GM12878 (cell line): ENCODE measurements around the gene RELL2. TPM values are rescaled to one million over a fixed set of nuclear protein-coding genes. Genes with fewer than 3 reads are reported as not detected.

Experiments
- ATAC-seq: fragments of 200-7000 bp; cut with Tn5 transposase; 3 replicates; pipeline ENCODE4 v1.9.1; 2020; ENCODE audit warnings: mild to moderate bottlenecking, moderate library complexity
- BruUV-seq: library from RNA; stranded (reverse); fragments of 400-500 nt; replicated peaks from 2 replicates; lab custom pipeline; 2021; lab: Mats Ljungman, UMichigan
- CTCF ChIA-PET: fragments of 300-600 bp; sonication (Branson Sonifier 250); formaldehyde crosslinking; extraction: SDS; loops from one replicate; lab custom pipeline; 2021; ENCODE audit warnings: inconsistent platforms; lab: Yijun Ruan, JAX
- POLR2A ChIA-PET: fragments of 350-600 bp; formaldehyde crosslinking; extraction: SDS; loops from one replicate; lab custom pipeline; 2021; ENCODE audit warnings: inconsistent platforms; lab: Charles Lee
- RAD21 ChIA-PET: fragments of 300-600 bp; sonication (Branson Sonifier 250); formaldehyde crosslinking; loops from one replicate; lab custom pipeline; 2023; ENCODE audit warnings: antibody characterized with exemption; ENCODE audit not compliant: unreplicated experiment; lab: Charles Lee
- SMC1A ChIA-PET: fragments of 300-600 bp; sonication (Branson Sonifier 250); formaldehyde crosslinking; loops from one replicate; lab custom pipeline; 2023; ENCODE audit not compliant: unreplicated experiment, uncharacterized antibody; lab: Charles Lee
- DNase-seq: peaks from one replicate; pipeline ENCODE4 v3.0.0-alpha.2; 2011; ENCODE audit warnings: low read depth, low spot score
- FAIRE-seq: peaks from 3 replicates; lab custom pipeline; 2011; peaks lifted over from hg19 to GRCh38; lab: Jason Lieb, UNC
- H2AFZ ChIP-seq: 2 replicates; pipeline ENCODE4 v1.6.0; 2011; ENCODE audit warnings: low read depth, low read length, control low read depth; ENCODE audit not compliant: control insufficient read depth
- H3K27ac ChIP-seq: 2 replicates; pipeline ENCODE4 v1.5.1; 2011; ENCODE audit warnings: control low read depth; ENCODE audit not compliant: control insufficient read depth, insufficient read depth
- H3K27me3 ChIP-seq, 2 experiments: replicated peaks in 1 of 2; 2 replicates each; pipeline versions ENCODE4 v1.6.0 to v1.6.1; 2011; ENCODE audit warnings: low read length in 1 of 2; ENCODE audit not compliant: control insufficient read depth in 2 of 2, insufficient read depth in 2 of 2
- H3K36me3 ChIP-seq, 2 experiments: 2 replicates each; pipeline ENCODE4 v1.5.1; 2011; ENCODE audit warnings: low read length in 1 of 2; ENCODE audit not compliant: control insufficient read depth in 2 of 2, insufficient read depth in 2 of 2
- H3K4me1 ChIP-seq: 2 replicates; pipeline ENCODE4 v1.6.1; 2011; ENCODE audit warnings: mild to moderate bottlenecking, low read length, moderate library complexity, mixed read lengths; ENCODE audit not compliant: control insufficient read depth, insufficient read depth
- H3K4me2 ChIP-seq: 2 replicates; pipeline ENCODE4 v1.6.0; 2011; ENCODE audit warnings: control low read depth; ENCODE audit not compliant: control insufficient read depth, insufficient read depth
- H3K4me3 ChIP-seq: fragments of 200-600 bp; sonication (generic); 2 replicates; pipeline ENCODE4 v1.5.1; 2016
- H3K79me2 ChIP-seq: 2 replicates; pipeline ENCODE4 v1.6.0; 2011; ENCODE audit warnings: low read length; ENCODE audit not compliant: control insufficient read depth, insufficient read depth
- H3K9ac ChIP-seq: 2 replicates; pipeline ENCODE4 v1.8.0; 2011; ENCODE audit warnings: low read length, control low read depth, mixed read lengths; ENCODE audit not compliant: control insufficient read depth, insufficient read depth
- H3K9me3 ChIP-seq: replicated peaks from 3 replicates; pipeline ENCODE4 v1.5.1; 2011; ENCODE audit warnings: mild to moderate bottlenecking, low read length; ENCODE audit not compliant: control insufficient read depth, insufficient read depth
- H4K20me1 ChIP-seq: 2 replicates; pipeline ENCODE4 v1.6.0; 2011; ENCODE audit not compliant: control insufficient read depth, insufficient read depth
- ASH2L ChIP-seq: fragments of 300-600, 200-600 bp; sonication (generic); IDR thresholded peaks from 2 replicates; pipeline ENCODE4 v1.6.1; 2017; ENCODE audit warnings: low read depth, mild to moderate bottlenecking, borderline replicate concordance
- CBX3 ChIP-seq: fragments of 200-600 bp; sonication (generic); IDR thresholded peaks from 2 replicates; pipeline ENCODE4 v1.6.1; 2016; ENCODE audit warnings: low read depth, borderline replicate concordance
- CEBPB ChIP-seq, 2 experiments: fragments of 150-350 bp in 1 of 2; IDR thresholded peaks; 2 replicates each; pipeline ENCODE4 v1.6.1; 2012 to 2014; ENCODE audit warnings: low read depth in 2 of 2, low read length in 2 of 2, borderline replicate concordance in 1 of 2, inconsistent platforms in 1 of 2
- CREB1 ChIP-seq: IDR thresholded peaks from 2 replicates; pipeline ENCODE4 v1.6.1; 2012; ENCODE audit warnings: low read depth, mild to moderate bottlenecking, inconsistent platforms
- CTCF ChIP-seq, 3 experiments: IDR thresholded peaks in 2 of 3; conservative IDR thresholded peaks in 1 of 3; 2 replicates each; pipeline ENCODE4 v1.5.1; 2011; ENCODE audit warnings: low read depth in 3 of 3, low read length in 3 of 3, mild to moderate bottlenecking in 3 of 3, control low read depth in 2 of 3, moderate library complexity in 2 of 3, inconsistent platforms in 1 of 3, mixed read lengths in 1 of 3; ENCODE audit not compliant: control insufficient read depth in 2 of 3, insufficient read depth in 1 of 3; ENCODE audit errors: extremely low read depth in 1 of 3
- E4F1 ChIP-seq: fragments of 450-650 bp; IDR thresholded peaks from 2 replicates; pipeline ENCODE4 v1.6.1; 2018; ENCODE audit warnings: borderline replicate concordance, mild to moderate bottlenecking; ENCODE audit not compliant: partially characterized antibody
- EZH2 ChIP-seq: IDR thresholded peaks from 2 replicates; pipeline ENCODE4 v1.6.1; 2012; ENCODE audit warnings: low read depth, mild to moderate bottlenecking, control low read depth, inconsistent platforms, low read length, borderline replicate concordance; ENCODE audit not compliant: control insufficient read depth
- IKZF2 ChIP-seq, 2 experiments: fragments of 450-650 bp; IDR thresholded peaks; 2 replicates each; pipeline ENCODE4 v1.6.1; 2017; ENCODE audit warnings: mild to moderate bottlenecking in 2 of 2, moderate library complexity in 2 of 2
- NR2C2 ChIP-seq: IDR thresholded peaks from 2 replicates; pipeline ENCODE4 v1.6.1; 2011; ENCODE audit warnings: borderline replicate concordance, low read depth; ENCODE audit not compliant: control insufficient read depth, insufficient read length
- RCOR1 ChIP-seq: conservative IDR thresholded peaks from 2 replicates; pipeline ENCODE4 v1.6.1; 2012; ENCODE audit warnings: low read depth, low read length, improper control_type of control experiment
- SIN3A ChIP-seq: IDR thresholded peaks from 2 replicates; pipeline ENCODE4 v1.6.1; 2012; ENCODE audit warnings: low read depth, low read length, improper control_type of control experiment
- SMARCA5 ChIP-seq: fragments of 450-650 bp; IDR thresholded peaks from 2 replicates; pipeline ENCODE4 v1.6.1; 2017; ENCODE audit warnings: mild to moderate bottlenecking
- SREBF2 ChIP-seq: IDR thresholded peaks from 2 replicates; pipeline ENCODE4 v1.6.1; 2012; ENCODE audit warnings: mild to moderate bottlenecking, low read length
- WRNIP1 ChIP-seq: IDR thresholded peaks from 2 replicates; pipeline ENCODE4 v1.6.1; 2011; ENCODE audit warnings: low read depth, low read length, improper control_type of control experiment, borderline replicate concordance
- YBX1 ChIP-seq: fragments of 450-650 bp; IDR thresholded peaks from 2 replicates; pipeline ENCODE4 v1.6.1; 2016; ENCODE audit warnings: antibody characterized with exemption
- ZNF274 ChIP-seq: IDR thresholded peaks from one replicate; pipeline ENCODE4 v1.8.0; 2011; ENCODE audit not compliant: insufficient read length, insufficient read depth
- WGBS: methylation state at CpG from one replicate; pipeline ENCODE4 v1.1.6; 2016; ENCODE audit warnings: low lambda C conversion rate; ENCODE audit not compliant: insufficient replicate concordance, insufficient coverage; ENCODE audit errors: missing lambda C conversion rate; 5-methylcytosine and 5-hydroxymethylcytosine counted together
- in situ Hi-C: fragments of 300-500 bp; cut with MboI; formaldehyde crosslinking; loops from 9 replicates; pipeline ENCODE4 v1.14.3; 2018; ENCODE audit warnings: mixed read lengths
- intact Hi-C: fragments of 100-400 bp; cut with micrococcal nuclease; formaldehyde crosslinking; loops from one replicate; pipeline ENCODE4 v1.14.2; 2022; ENCODE audit not compliant: unreplicated experiment
- polyA plus RNA-seq, 11 experiments: library from polyadenylated mRNA; depleted of rRNA in 4 of 11; unstranded in 6 of 11; stranded (reverse) in 5 of 11; fragments of >200 nt; fragmentation: Nextera tagmentation in 4 of 11; fragmentation: Illumina TruSeq in 1 of 11; extraction: Ambion mirVana in 4 of 11; extraction: Trizol in 1 of 11; gene quantifications; 1 replicate in 1 of 11; 2 replicates in 10 of 11; pipeline versions ENCODE4 v1.2.1 to v1.2.3, GENCODE V29; 2011 to 2016; ENCODE audit warnings: inconsistent platforms in 2 of 11, missing spikeins in 2 of 11, low read depth in 1 of 11
- total RNA-seq, 4 experiments: library from RNA; depleted of rRNA in 3 of 4; stranded (reverse); fragments of >200 nt in 3 of 4; fragmentation: Illumina TruSeq in 1 of 4; extraction: Trizol in 1 of 4; gene quantifications; 2 replicates each; pipeline versions ENCODE4 v1.2.1 to v1.2.3, GENCODE V29; 2013 to 2021

The RELL2 gene
- total and polyA plus RNA-seq, 10 of the 15 experiments (the other 5 are each of a cell fraction or from before 2014, with no cell fraction given), result 0.23 to 21.4 (median 7.1) TPM

- Histone ChIP-seq H3K9ac (no peak within 1 kb of the TSS), H3K79me2 (no peaks in the 10 kb centered on the region), H3K4me3 (no peak within 1 kb of the TSS), H3K9me3 (no peaks in the 10 kb centered on the region), H4K20me1 (no peaks in the 10 kb centered on the region), H3K27ac (no peak within 1 kb of the TSS), H3K36me3 (no peaks in the 10 kb centered on the region), H3K4me2 (peak within 1 kb of the TSS; percentile 13; the same call in 1 of the 2 replicates), H2AFZ (no peak within 1 kb of the TSS), H3K4me1 (no peaks in the 10 kb centered on the region), H3K27me3 (peaks cover 2 to 12% of the 10 kb centered on the region in 2 experiments; a peak in 3 of 4 replicates)
- ChIA-PET RAD21 (interaction anchor here (1.0 kb wide), 1 partner anchor 10 kb away, joined by 5 read pairs; no protein-coding TSS in a partner anchor), POLR2A (no interaction called here), SMC1A (no interaction called here), CTCF (no interaction called here)
- 23% methylated on average over 33 of the region's 77 CpGs for WGBS
- FAIRE-seq, result no peak
- no TSS peak for BruUV-seq
- DNase-seq, result no peak
- in situ Hi-C loops, result no loop called here
- TF ChIP-seq ASH2L (no peak), CTCF (IDR thresholded peaks at IDR 0.05 in 2 of 3, conservative IDR thresholded peaks at IDR 0.05 in 1 of 3; ENCODE audit: control insufficient read depth in 2 of 3, extremely low read depth in 1 of 3, insufficient read depth in 1 of 3, low read depth in 3 of 3, low read length in 3 of 3) (no peak), SREBF2 (no peak), WRNIP1 (no peak), EZH2 (no peak), SMARCA5 (no peak), CBX3 (no peak), RCOR1 (no peak), SIN3A (no peak), YBX1 (no peak), CEBPB (IDR thresholded peaks at IDR 0.05; ENCODE audit: borderline replicate concordance in 1 of 2, low read depth in 2 of 2, low read length in 2 of 2) (no peak), ZNF274 (no peak), CREB1 (no peak), E4F1 (no peak), NR2C2 (no peak), IKZF2 (IDR thresholded peaks at IDR 0.05) (no peak)
- TF ChIP-seq, all 136 proteins: peak for 0
- ATAC-seq, result peak; percentile 71
- intact Hi-C loops, result no loop called here
These were observed 45.2 kb downstream of the RELL2 start, which contains the start of gene ARAP3 for GRCh38 chr5:141681695-141682641. TSS of gene ARAP3 (minus strand) at chr5:141682230. CDS start at chr5:141680486, 1,744 bp downstream.
